Effector CD8-positive, alpha-beta T cell (primary cell): ENCODE results near the gene GIPR.
A peak's percentile ranks its signal among the peaks of the same experiment; 100 is the strongest.
"Not testable (repeated sequence)": the region's sequence is repeated elsewhere in the genome, so short reads cannot be mapped to it uniquely, and the experiment has no call there.

ENCODE experiments used
- DNase-seq: peaks from one replicate; lab custom pipeline; 2025; lab: John Stamatoyannopoulos, UW
- total RNA-seq, 4 experiments: gene quantifications; one replicate each; lab custom pipeline; 2026; lab: John Stamatoyannopoulos, UW

GIPR gene
- 11.5 to 108 (median 54.0) reads per million in 4 experiments for total RNA-seq

GRCh38 chr19:45667620-45668341 lies at the start of gene GIPR:
TSS of gene GIPR (plus strand) at chr19:45668221. CDS start at chr19:45669521, 1,300 bp downstream.
- DNase-seq, result peak; percentile 44

GRCh38 chr19:45621389-45621788 lies 46.6 kb upstream of the GIPR start:
- no peak for DNase-seq

- no peak for DNase-seq
These were observed 46.0 kb upstream of the GIPR start for GRCh38 chr19:45621976-45622503.

GRCh38 chr19:45623984-45624383 lies 44.0 kb upstream of the GIPR start:
- DNase-seq, result no peak

- DNase-seq, result not testable (repeated sequence)
These were observed 39.8 kb upstream of the GIPR start for GRCh38 chr19:45628219-45628618.

GRCh38 chr19:45629704-45630103 lies 38.3 kb upstream of the GIPR start:
- no peak for DNase-seq

- DNase-seq, result no peak
These were observed 37.6 kb upstream of the GIPR start for GRCh38 chr19:45630463-45630862.

- no peak for DNase-seq
These were observed 35.4 kb upstream of the GIPR start for GRCh38 chr19:45632468-45633196.

GRCh38 chr19:45636275-45636674 lies 31.7 kb upstream of the GIPR start:
- no peak for DNase-seq

- DNase-seq, result no peak
These were observed 31.1 kb upstream of the GIPR start for GRCh38 chr19:45636902-45637301.

GRCh38 chr19:45637890-45638667 lies 29.9 kb upstream of the GIPR start:
- no peak for DNase-seq

- peak; percentile 38 for DNase-seq
These were observed 28.9 kb upstream of the GIPR start, which contains the start of gene EML2 for GRCh38 chr19:45638930-45639729. TSS of gene EML2 (minus strand) at chr19:45639397. CDS start at chr19:45639376, 21 bp downstream.

GRCh38 chr19:45640849-45641273 lies 27.2 kb upstream of the GIPR start:
- DNase-seq, result peak; percentile 12

GRCh38 chr19:45641274-45642105 lies 26.5 kb upstream of the GIPR start:
- peak; percentile 18 for DNase-seq

GRCh38 chr19:45643024-45643926 lies 24.7 kb upstream of the GIPR start:
- DNase-seq, result peak; percentile 71

GRCh38 chr19:45643927-45644771 lies 23.9 kb upstream of the GIPR start:
- DNase-seq, result no peak

GRCh38 chr19:45645068-45645630 lies 22.9 kb upstream of the GIPR start:
- DNase-seq, result no peak
